HG03460 (cell line): ENCODE results near the gene KMT2C.
"Not testable (repeated sequence)": the region's sequence is repeated elsewhere in the genome, so short reads cannot be mapped to it uniquely, and the experiment has no call there.

Experiments
- ATAC-seq: cut with Tn5 transposase; IDR thresholded peaks from one replicate; pipeline ENCODE4 v1.9.1; 2021; ENCODE audit not compliant: unreplicated experiment

KMT2C gene

GRCh38 chr7:152313831-152314604 is 121.8 kb downstream of the KMT2C start:
- no peak for ATAC-seq

- ATAC-seq, result no peak
Measured at GRCh38 chr7:152313217-152313616, 122.6 kb downstream of the KMT2C start.

DNA sequence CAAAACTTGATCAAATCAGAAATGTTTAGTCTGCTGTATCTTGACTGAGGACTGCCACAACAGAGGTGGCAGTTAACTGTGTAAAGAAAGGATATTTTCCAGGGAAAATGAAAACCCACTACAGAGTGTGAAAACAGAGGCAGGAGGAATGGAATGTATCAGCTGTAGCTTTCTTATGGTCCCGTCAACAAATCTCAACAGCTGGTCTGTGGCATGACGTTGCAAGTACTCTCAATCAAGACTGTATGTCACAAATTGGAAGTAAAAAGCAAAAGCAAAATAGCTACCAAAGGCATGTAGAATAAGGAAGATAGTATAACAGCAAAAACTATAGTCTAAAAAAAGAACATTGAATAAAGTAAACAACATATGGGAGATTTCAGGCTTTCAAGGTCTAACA is 123.5 kb downstream of the KMT2C start:
- no peak for ATAC-seq

GRCh38 chr7:152307902-152308301 is 127.9 kb downstream of the KMT2C start:
- no peak for ATAC-seq

DNA sequence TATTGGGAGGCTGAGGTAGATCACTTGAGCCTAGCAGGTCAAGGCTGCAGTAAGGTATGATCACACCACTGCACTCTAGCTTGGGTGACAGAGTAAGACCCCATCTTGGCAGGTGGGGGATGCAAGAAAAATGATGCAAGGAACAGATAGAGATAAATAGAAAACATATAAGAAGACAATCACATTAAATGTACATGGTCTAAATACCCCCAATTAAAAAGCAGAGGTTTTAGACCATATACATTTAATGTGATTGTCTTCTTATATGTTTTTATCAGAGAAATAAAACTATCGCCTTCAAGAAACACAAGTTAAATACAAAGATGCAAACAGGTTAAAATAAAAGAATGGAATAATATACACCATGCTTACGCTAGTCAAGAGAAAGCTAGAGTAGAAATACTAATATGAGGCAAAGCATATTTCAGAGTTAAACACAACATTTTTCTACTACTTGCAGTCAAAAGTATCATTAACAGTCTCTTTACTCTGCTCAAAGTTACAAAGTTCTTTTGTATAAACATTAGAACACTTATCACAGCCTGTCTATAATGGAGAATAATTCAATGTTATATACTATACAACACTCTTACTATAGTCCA is 136.2 kb downstream of the KMT2C start:
- ATAC-seq, result not testable (repeated sequence)

GRCh38 chr7:152292897-152293296 is 142.9 kb downstream of the KMT2C start:
- ATAC-seq, result no peak

- ATAC-seq, result not testable (repeated sequence)
Measured at GRCh38 chr7:152286972-152287371, 148.8 kb downstream of the KMT2C start.

- not testable (repeated sequence) for ATAC-seq
Measured at GRCh38 chr7:152286219-152286618, 149.6 kb downstream of the KMT2C start.

- not testable (repeated sequence) for ATAC-seq
Measured at GRCh38 chr7:152284998-152285397, 150.8 kb downstream of the KMT2C start.

GRCh38 chr7:152277687-152278086 is 158.1 kb downstream of the KMT2C start:
- ATAC-seq, result not testable (repeated sequence)

GRCh38 chr7:152270427-152270826 is 165.4 kb downstream of the KMT2C start:
- not testable (repeated sequence) for ATAC-seq

- not testable (repeated sequence) for ATAC-seq
Measured at GRCh38 chr7:152266859-152267258, 168.9 kb downstream of the KMT2C start.

DNA sequence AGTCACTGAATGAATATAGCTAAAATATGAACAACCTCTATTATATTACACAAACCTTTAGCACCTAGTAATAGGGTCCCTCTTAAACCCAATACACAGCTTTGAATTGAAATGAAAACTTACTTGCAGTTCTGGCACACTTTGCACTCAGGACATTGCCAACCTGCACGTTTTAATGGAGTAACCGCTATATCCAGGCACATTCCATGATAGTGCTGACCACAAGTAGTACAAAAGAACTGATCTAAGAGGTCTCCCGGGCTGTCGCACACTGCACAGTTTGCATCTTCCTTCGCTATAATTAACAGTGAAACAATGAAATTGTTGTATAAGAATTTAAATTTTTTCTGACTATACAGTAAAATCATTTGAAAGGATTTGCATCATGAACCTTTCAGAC is 170.9 kb downstream of the KMT2C start:
- ATAC-seq, result not testable (repeated sequence)

- ATAC-seq, result not testable (repeated sequence)
Measured at GRCh38 chr7:152262146-152262545, 173.7 kb downstream of the KMT2C start.

- ATAC-seq, result not testable (repeated sequence)
Measured at GRCh38 chr7:152259645-152260044, 176.2 kb downstream of the KMT2C start.

DNA sequence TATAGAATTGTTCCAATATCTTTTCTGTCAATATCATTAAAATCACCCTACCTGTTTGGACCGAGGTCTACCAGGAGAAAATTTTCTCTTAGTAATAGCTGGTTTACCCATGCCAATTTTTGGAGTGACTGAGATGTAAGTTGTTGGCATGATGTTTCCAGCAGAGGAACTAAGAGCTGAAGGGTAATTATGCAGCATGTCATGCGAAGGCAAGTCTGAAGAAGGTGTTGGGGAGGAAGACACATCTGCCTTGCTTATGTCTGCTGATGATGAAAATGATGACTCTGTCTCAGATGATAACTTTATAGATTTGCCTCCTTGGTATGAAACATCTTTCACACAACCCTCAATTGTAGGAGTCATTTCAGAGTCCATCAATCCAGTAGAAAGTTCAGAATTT is 188.0 kb downstream of the KMT2C start:
- ATAC-seq, result not testable (repeated sequence)

GRCh38 chr7:152245417-152245816 is 190.4 kb downstream of the KMT2C start:
- not testable (repeated sequence) for ATAC-seq

GRCh38 chr7:152243464-152243863 is 192.3 kb downstream of the KMT2C start:
- ATAC-seq, result not testable (repeated sequence)

GRCh38 chr7:152241301-152241700 is 194.5 kb downstream of the KMT2C start:
- ATAC-seq, result not testable (repeated sequence)

GRCh38 chr7:152236306-152236705 is 199.5 kb downstream of the KMT2C start:
- not testable (repeated sequence) for ATAC-seq

DNA sequence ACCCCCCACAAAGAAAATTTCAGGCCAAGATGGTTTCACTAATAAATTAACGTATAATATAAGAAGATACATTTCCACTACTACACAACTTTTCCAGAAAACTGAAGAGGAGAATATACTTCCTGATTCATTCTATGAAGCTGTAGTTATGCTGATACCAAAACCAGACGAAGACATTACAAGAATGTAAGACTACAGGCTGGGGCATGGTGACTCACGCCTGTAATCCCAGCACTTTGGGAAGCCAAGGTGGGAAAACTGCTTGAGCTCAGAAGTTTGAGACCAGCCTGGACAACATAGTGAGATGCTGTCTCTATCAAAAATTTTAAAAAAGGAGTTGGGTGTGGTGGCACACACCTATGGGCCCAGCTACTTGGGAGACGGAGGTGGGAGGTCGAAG is 201.4 kb downstream of the KMT2C start:
- not testable (repeated sequence) for ATAC-seq

DNA sequence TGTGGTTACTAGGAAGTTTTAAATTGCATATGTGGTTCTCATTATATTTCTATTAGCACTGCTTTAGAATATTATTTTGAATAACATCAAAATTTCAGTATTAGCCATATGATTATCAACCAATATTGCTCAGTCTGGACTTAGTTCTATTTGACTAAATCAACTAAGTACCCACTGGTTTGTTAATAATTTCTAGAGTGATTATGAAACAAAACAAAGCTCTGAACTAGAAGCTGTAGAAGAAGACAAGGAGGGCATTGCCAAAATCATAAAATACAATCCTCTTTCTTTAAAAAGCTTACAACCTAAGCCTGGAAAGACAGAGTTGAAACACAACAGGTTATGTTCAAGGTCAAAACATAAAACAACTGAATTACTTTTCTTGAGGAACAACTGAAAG is 204.7 kb downstream of the KMT2C start:
- ATAC-seq, result no peak
